Gastrocnemius medialis (tissue), 4 donors: ENCODE data around the gene PIK3R6.

ENCODE experiments used
- POLR2A ChIP-seq, 2 donors: fragments of 450-650 bp; IDR thresholded peaks; one replicate each; pipeline ENCODE4 v1.6.1; 2017; ENCODE audit warnings: antibody characterized with exemption in 2 of 2, mild to moderate bottlenecking in 2 of 2, moderate library complexity in 2 of 2
- TF ChIP-seq, protein P1 (sequence below), 5 experiments: fragments of 450-650 bp in 3 of 5; fragments of 200-600 bp in 2 of 5; sonication (generic) in 2 of 5; IDR thresholded peaks in 4 of 5; conservative IDR thresholded peaks in 1 of 5; 1 replicate in 4 of 5; 2 replicates in 1 of 5; pipeline ENCODE4 v1.5.1; 2016 to 2019; ENCODE audit warnings: antibody characterized with exemption in 5 of 5, mild to moderate bottlenecking in 3 of 5, moderate library complexity in 3 of 5

DNA sequence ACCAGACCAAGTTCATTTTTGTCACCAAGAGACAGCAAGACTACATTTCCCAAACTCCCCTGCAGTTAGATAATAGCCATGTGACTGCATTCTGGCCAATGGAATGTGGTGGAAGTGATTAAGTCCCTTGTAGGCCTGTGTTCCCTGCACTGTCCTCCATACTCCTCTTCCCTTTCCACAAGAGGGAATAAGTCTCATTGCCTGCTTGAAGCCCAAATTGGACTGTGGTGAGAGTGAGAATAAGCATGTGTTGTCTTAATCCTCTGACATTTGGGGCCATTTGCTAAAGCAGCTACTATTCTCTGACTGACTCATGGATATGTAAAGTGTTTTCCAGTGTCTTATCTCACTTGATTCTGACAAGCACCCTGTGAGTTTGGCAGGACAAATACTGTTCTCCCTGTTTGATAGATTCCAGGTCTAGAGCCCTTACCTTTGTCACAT lies 20.7 kb downstream of the PIK3R6 start:
- TF ChIP-seq, protein P1, sequence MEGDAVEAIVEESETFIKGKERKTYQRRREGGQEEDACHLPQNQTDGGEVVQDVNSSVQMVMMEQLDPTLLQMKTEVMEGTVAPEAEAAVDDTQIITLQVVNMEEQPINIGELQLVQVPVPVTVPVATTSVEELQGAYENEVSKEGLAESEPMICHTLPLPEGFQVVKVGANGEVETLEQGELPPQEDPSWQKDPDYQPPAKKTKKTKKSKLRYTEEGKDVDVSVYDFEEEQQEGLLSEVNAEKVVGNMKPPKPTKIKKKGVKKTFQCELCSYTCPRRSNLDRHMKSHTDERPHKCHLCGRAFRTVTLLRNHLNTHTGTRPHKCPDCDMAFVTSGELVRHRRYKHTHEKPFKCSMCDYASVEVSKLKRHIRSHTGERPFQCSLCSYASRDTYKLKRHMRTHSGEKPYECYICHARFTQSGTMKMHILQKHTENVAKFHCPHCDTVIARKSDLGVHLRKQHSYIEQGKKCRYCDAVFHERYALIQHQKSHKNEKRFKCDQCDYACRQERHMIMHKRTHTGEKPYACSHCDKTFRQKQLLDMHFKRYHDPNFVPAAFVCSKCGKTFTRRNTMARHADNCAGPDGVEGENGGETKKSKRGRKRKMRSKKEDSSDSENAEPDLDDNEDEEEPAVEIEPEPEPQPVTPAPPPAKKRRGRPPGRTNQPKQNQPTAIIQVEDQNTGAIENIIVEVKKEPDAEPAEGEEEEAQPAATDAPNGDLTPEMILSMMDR (IDR thresholded peaks at IDR 0.05 in 4 of 5, conservative IDR thresholded peaks at IDR 0.05 in 1 of 5), result no peak
- TF ChIP-seq POLR2A (IDR thresholded peaks at IDR 0.05), result no peak
